Measurements from ENCODE around the gene KLK13.

KLK13 gene

DNA sequence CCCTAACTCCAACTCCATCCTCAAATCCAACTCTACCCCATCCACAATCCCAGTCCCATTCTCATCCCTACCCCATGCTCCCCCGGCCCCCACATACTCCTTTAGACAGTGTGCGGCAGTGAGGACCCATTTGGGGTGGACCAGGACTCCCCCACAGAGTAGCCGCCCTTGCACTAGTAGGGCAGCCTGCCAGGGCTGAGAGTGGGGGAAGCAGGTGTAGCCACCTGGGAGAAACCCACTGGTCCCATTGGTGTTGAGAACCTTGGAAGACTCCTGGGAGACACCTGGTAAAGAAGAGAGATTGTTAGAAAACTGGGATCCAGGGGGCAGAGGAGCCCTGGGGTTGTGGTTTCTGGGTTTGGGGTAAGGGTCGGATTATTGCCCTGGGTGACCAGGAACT is 4.6 kb downstream of the KLK13 start:
- DNase-seq, result no peak

DNA sequence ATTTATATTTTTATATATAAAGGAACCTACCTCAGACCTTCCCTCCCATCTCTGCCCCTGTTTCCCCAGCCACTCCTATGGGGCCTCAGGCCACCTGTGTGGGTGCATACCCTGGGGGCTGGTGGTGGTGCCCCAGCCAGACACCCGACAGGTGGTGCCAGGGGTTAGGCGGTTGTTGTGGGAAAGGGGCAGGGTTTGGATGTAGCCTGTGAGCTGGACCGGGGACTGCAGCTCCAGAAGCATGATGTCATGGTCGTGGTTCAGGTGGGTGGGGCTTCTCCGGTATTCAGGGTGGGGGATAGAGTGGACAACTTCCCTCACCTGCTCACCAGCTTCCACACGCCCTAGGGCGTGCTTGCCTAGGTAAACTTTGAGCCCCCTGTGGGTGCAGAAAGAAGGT is 5.2 kb downstream of the KLK13 start:
- DNase-seq, result no peak

- no peak for DNase-seq
Measured at GRCh38 chr19:51055866-51056265, 9.0 kb downstream of the KLK13 start.

- DNase-seq, result no peak
Measured at GRCh38 chr19:51047031-51047335, 17.9 kb downstream of the KLK13 start.

DNA sequence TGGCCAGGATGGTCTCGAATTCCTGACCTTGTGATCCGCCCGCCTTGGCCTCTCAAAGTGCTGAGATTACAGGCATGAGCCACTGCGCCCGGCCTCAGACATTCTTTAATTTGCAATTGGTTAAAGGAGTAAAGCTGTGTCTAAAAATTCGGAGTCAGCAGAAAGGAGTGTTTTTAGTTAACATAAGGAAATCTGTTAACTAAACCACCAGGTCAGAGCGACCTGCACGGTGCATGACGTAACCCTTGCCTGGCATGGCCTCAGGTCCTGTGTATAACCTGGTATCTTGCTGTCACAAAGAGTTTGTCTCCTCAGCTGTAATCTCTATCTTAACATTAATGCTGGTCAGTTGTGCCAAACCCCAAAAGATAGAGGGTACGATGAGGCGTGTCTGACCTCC is 20.6 kb downstream of the KLK13 start:
- no peak for DNase-seq

- no peak for DNase-seq
Measured at GRCh38 chr19:51043497-51043896, 21.4 kb downstream of the KLK13 start.

GRCh38 chr19:51040151-51040550 is 24.7 kb downstream of the KLK13 start:
- no peak for DNase-seq

DNA sequence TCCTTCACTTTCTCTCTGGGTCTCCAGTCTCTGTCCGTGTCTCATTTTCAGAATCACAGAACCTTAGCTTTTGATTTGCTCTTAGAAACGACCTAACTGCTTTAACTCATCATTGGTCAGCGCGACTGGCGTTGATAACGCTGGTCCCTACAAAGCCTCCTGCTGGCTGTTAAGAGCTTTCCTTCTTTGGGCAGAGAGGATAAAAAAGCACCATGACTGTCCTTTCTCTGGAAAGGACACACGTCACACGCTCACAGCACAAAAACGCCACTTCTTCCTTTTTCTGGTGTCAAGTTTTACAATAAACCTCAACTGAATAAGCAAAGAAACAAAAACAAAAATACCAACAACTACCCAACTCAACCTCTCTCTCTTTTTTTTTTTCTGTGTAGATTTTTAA is 28.4 kb downstream of the KLK13 start:
- no peak for DNase-seq

GRCh38 chr19:51034704-51035103 is 30.2 kb downstream of the KLK13 start, which contains the start of gene KLK12:
Gene KLK12, minus strand, starts transcription at chr19:51035002. Its CDS starts 381 bp downstream, at chr19:51034621.
- DNase-seq, result no peak

- no peak for DNase-seq
Measured at GRCh38 chr19:51031880-51032225, 33.0 kb downstream of the KLK13 start.

- no peak for DNase-seq
Measured at GRCh38 chr19:51031220-51031879, 33.5 kb downstream of the KLK13 start.

DNA sequence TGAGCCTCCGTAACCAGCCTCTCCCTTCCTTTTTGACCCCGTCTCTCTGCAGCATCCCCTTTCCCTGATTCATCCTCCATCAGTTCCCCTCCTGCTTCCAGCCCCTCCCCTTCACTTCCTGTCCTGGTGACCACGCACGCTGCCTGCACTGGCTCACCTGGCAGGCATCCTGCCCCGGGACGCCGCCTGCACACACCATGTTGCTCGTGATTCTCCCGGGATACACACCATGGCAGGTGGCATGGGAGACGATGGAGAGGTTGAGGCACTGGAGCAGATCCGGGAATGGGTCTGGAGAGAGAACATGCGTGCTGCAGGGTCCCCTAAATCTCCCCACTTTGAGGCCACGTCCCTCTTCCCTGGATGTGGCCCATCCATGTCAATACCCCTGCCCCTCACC is 34.3 kb downstream of the KLK13 start:
- no peak for DNase-seq

DNA sequence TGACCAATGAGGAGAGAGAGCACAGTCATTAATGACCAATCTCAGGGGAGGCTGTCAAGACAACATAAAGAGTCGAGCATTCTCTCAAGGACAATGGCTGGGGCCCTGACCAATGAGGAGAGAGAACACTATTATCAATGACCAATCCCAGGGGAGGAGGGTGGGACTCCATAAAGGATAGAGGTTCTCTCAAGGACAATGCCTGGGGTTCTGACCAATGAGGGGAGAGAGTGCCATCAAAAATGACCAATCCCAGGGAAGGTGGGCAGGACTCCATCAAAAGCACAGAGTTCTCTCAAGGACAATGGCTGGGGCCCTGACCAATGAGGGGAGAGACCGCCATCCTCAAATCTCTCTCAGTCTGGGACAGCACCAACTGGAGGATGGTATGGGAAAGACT is 35.2 kb downstream of the KLK13 start:
- DNase-seq, result no peak

GRCh38 chr19:51027873-51028272 is 37.0 kb downstream of the KLK13 start:
- DNase-seq, result no peak

- DNase-seq, result no peak
Measured at GRCh38 chr19:51027126-51027806, 37.6 kb downstream of the KLK13 start.

DNA sequence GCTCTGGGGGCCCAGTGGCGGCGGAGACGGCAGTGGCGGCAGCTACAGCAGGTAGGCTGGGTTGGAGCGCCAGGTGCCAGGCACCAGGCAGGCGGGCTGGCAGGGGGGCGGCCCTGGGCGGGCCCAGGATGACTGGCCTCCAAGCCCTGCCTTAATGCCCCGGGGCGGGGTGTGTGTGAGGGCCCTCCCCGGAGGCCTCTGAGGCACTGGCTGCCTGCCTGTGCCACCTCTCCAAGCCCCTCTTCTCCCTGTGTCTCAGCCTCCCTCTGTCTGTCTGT is 38.4 kb downstream of the KLK13 start, which contains the start of gene KLK11:
Gene KLK11, minus strand, starts transcription at position 63 of the 278 bp plus-strand sequence. CDS start 985 bp downstream, outside the sequence.
- DNase-seq, result no peak

DNA sequence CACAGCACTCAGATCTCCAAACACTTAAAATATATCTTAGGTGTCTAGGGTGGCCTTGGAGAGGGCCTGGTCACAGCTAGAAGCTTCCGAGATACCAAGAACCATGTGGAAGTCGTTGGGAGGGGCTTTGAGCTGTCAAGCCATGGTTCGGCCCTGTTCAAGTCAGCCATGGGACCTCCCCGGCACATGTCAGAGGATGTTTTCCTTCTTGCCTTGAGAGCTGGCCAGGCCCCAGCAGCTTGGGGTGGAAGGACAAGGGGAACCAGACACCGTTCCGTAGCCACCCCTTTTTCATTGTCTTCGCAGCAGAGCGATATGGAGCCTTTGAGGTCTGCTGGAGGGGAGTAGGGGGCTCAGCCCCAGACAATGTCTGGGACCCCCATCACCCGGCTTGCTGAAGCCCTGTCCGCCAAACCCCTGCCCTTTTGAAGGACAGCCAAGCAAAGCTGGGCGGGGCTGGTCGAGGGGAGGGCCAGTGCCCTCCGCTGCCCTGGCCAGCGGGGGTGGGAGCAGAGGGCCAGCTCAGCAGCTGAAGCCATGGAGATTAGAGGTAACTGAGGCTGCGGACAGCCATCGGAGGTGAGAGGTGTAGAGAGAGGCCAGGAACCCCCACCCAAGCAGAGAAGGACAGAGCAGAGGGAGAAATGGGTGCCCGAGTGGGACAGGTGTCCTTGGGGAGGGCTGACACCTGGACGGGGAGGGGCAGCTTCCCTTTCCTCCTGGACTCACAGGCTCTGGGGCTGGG is 38.9 kb downstream of the KLK13 start:
- DNase-seq, result no peak

- DNase-seq, result no peak
Measured at GRCh38 chr19:51025401-51025800, 39.5 kb downstream of the KLK13 start.

DNA sequence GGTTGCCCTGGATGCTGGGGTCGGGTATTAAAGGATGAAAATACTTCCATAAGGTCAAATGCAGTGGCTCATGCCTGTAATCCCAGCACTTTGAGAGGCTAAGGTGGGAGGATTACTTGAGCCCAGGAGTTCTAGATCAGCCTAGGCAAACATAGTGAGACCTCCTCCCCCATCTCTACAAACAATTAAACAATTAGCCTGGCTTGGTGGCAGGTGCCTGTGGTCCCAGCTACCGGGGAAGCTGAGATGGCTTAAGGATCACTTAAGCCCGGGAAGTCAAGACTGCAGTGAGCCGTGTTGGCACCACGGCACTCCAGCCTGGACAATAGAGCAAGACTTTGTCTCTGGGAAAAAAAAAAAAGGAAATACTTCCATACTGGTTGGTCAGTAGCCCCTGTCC is 40.0 kb downstream of the KLK13 start:
- no peak for DNase-seq

GRCh38 chr19:51023946-51024345 is 40.9 kb downstream of the KLK13 start:
- no peak for DNase-seq

DNA sequence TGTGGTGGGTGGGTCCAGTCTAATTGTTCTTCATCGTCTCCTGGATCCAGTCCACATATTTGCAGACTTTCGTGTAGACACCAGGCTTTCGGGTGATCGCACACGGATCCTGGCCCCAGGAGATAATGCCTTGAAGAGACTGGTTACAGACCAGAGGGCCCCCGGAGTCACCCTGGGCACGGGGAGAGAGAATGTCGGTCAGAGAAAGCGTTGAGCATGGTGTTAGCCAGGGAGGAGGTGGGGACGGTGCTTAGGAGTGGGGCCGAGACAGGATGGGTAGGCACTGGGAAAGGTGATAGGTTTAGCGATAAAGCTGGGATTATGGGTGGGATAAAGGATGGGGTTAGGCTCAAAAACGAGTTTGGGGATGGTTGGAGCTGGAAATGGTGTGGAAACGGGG is 42.4 kb downstream of the KLK13 start:
- DNase-seq, result no peak

GRCh38 chr19:51020988-51021651 is 43.8 kb downstream of the KLK13 start:
- DNase-seq, result no peak

- no peak for DNase-seq
Measured at GRCh38 chr19:51019544-51019925, 45.4 kb downstream of the KLK13 start, which contains the start of gene KLK10. Gene KLK10, minus strand, starts transcription at chr19:51019709. Its CDS starts 579 bp downstream, at chr19:51019130.
